HEK293 (cell line): ENCODE data around the gene SMIM36.

Experiments used
- CTCF ChIA-PET: fragments of 350-600 bp; formaldehyde crosslinking; extraction: SDS; loops from one replicate; lab custom pipeline; 2021; ENCODE audit warnings: antibody characterized with exemption; lab: Yijun Ruan, JAX
- POLR2A ChIA-PET: fragments of 300-600 bp; formaldehyde crosslinking; extraction: SDS; loops from one replicate; lab custom pipeline; 2020; ENCODE audit warnings: antibody characterized with exemption, inconsistent platforms; lab: Yijun Ruan, JAX
- H3K27ac ChIP-seq: fragments of 200-500 bp; sonication (Bioruptor generic); 2 replicates; pipeline ENCODE4 v1.5.1; 2014; ENCODE audit warnings: low read depth, low read length, control low read depth, inconsistent platforms; ENCODE audit errors: extremely low read depth
- H3K36me3 ChIP-seq, 2 experiments: fragments of 200-500 bp in 1 of 2; sonication (Bioruptor generic) in 1 of 2; 1 replicate in 1 of 2; 2 replicates in 1 of 2; pipeline ENCODE4 v1.5.1; 2014 to 2017; ENCODE audit warnings: inconsistent platforms in 2 of 2, low read length in 2 of 2; ENCODE audit not compliant: control insufficient read depth in 2 of 2, insufficient read depth in 1 of 2
- H3K4me1 ChIP-seq: fragments of 200-500 bp; sonication (Bioruptor generic); 2 replicates; pipeline ENCODE4 v1.5.1; 2014; ENCODE audit warnings: mild to moderate bottlenecking, low read length, inconsistent platforms; ENCODE audit not compliant: control insufficient read depth, insufficient read depth
- H3K4me3 ChIP-seq: 2 replicates; pipeline ENCODE4 v1.5.1; 2011; ENCODE audit warnings: low read depth, mild to moderate bottlenecking, control low read depth, low read length, moderate library complexity
- H3K9me3 ChIP-seq: fragments of 200-500 bp; sonication (Bioruptor generic); 2 replicates; pipeline ENCODE4 v1.5.1; 2014; ENCODE audit warnings: low read depth, low read length, inconsistent platforms; ENCODE audit not compliant: control insufficient read depth, insufficient read depth
- GLIS1 ChIP-seq: fragments of 450-650 bp; formaldehyde crosslinking; IDR thresholded peaks from 2 replicates; pipeline ENCODE4 v1.5.1; 2016; ENCODE audit warnings: missing biosample characterization, missing genetic modification characterization
- HOXC10 ChIP-seq: sonication (generic); formaldehyde crosslinking; IDR thresholded peaks from 2 replicates; pipeline ENCODE4 v1.8.1; 2023; ENCODE audit warnings: mild to moderate bottlenecking, missing genetic modification reagents
- IKZF3 ChIP-seq: fragments of 450-650 bp; IDR thresholded peaks from 2 replicates; pipeline ENCODE4 v1.5.0; 2018; ENCODE audit warnings: missing biosample characterization, mild to moderate bottlenecking, missing genetic modification characterization, moderate library complexity
- KLF16 ChIP-seq: fragments of 450-650 bp; formaldehyde crosslinking; IDR thresholded peaks from 2 replicates; pipeline ENCODE4 v1.5.1; 2017; ENCODE audit warnings: missing biosample characterization, missing genetic modification characterization
- KLF9 ChIP-seq: fragments of 450-650 bp; formaldehyde crosslinking; IDR thresholded peaks from 2 replicates; pipeline ENCODE4 v1.5.1; 2016; ENCODE audit warnings: missing biosample characterization, missing genetic modification characterization, low read depth
- OSR2 ChIP-seq: fragments of 450-650 bp; formaldehyde crosslinking; IDR thresholded peaks from 2 replicates; pipeline ENCODE4 v1.5.1; 2016; ENCODE audit warnings: missing biosample characterization, missing genetic modification characterization
- TSHZ1 ChIP-seq: fragments of 450-650 bp; formaldehyde crosslinking; IDR thresholded peaks from 2 replicates; pipeline ENCODE4 v1.5.1; 2016; ENCODE audit warnings: missing biosample characterization, missing genetic modification characterization, borderline replicate concordance
- WT1 ChIP-seq: fragments of 450-650 bp; formaldehyde crosslinking; IDR thresholded peaks from 2 replicates; pipeline ENCODE4 v1.5.1; 2016; ENCODE audit warnings: missing biosample characterization, missing genetic modification characterization
- YY1 ChIP-seq: fragments of 450-650 bp; formaldehyde crosslinking; IDR thresholded peaks from 2 replicates; pipeline ENCODE4 v1.5.1; 2018; ENCODE audit warnings: missing biosample characterization, missing genetic modification characterization
- YY2 ChIP-seq: fragments of 450-650 bp; formaldehyde crosslinking; IDR thresholded peaks from 2 replicates; pipeline ENCODE4 v1.5.1; 2016; ENCODE audit warnings: missing biosample characterization, missing genetic modification characterization
- ZBTB8A ChIP-seq: fragments of 450-650 bp; formaldehyde crosslinking; IDR thresholded peaks from 2 replicates; pipeline ENCODE4 v1.5.1; 2016; ENCODE audit warnings: missing biosample characterization, missing genetic modification characterization
- ZFHX2 ChIP-seq: fragments of 450-650 bp; formaldehyde crosslinking; conservative IDR thresholded peaks from 2 replicates; pipeline ENCODE4 v1.5.1; 2016; ENCODE audit warnings: missing biosample characterization, missing genetic modification characterization
- ZNF146 ChIP-seq: fragments of 450-650 bp; formaldehyde crosslinking; IDR thresholded peaks from 2 replicates; pipeline ENCODE4 v1.5.1; 2016; ENCODE audit warnings: missing biosample characterization, missing genetic modification characterization
- ZNF19 ChIP-seq: fragments of 450-650 bp; formaldehyde crosslinking; IDR thresholded peaks from 2 replicates; pipeline ENCODE4; 2016; ENCODE audit warnings: missing biosample characterization, missing genetic modification characterization, low read depth
- ZNF394 ChIP-seq: fragments of 450-650 bp; formaldehyde crosslinking; IDR thresholded peaks from 2 replicates; pipeline ENCODE4 v1.5.1; 2016; ENCODE audit warnings: missing biosample characterization, missing genetic modification characterization, mild to moderate bottlenecking, moderate library complexity, borderline replicate concordance
- ZNF514 ChIP-seq: fragments of 450-650 bp; formaldehyde crosslinking; IDR thresholded peaks from 2 replicates; pipeline ENCODE4 v1.5.1; 2016; ENCODE audit warnings: missing biosample characterization, missing genetic modification characterization
- ZNF529 ChIP-seq: fragments of 450-650 bp; formaldehyde crosslinking; IDR thresholded peaks from 2 replicates; pipeline ENCODE4 v1.5.1; 2017; ENCODE audit warnings: missing genetic modification characterization, missing biosample characterization; ENCODE audit not compliant: insufficient replicate concordance
- ZNF558 ChIP-seq: fragments of 450-650 bp; formaldehyde crosslinking; IDR thresholded peaks from 2 replicates; pipeline ENCODE4 v1.5.1; 2016; ENCODE audit warnings: missing biosample characterization, missing genetic modification characterization
- ZNF654 ChIP-seq: fragments of 450-650 bp; formaldehyde crosslinking; IDR thresholded peaks from 2 replicates; pipeline ENCODE4 v1.5.1; 2016; ENCODE audit warnings: low read depth, missing biosample characterization, missing genetic modification characterization
- ZNF670 ChIP-seq: fragments of 450-650 bp; formaldehyde crosslinking; IDR thresholded peaks from 2 replicates; pipeline ENCODE4 v1.5.1; 2016; ENCODE audit warnings: missing biosample characterization, missing genetic modification characterization, low read depth
- ZNF792 ChIP-seq: fragments of 450-650 bp; formaldehyde crosslinking; IDR thresholded peaks from 2 replicates; pipeline ENCODE4 v1.5.1; 2016; ENCODE audit warnings: missing biosample characterization, missing genetic modification characterization
- ZNF837 ChIP-seq: fragments of 450-650 bp; formaldehyde crosslinking; IDR thresholded peaks from 2 replicates; pipeline ENCODE4 v1.5.1; 2016; ENCODE audit warnings: missing biosample characterization, missing genetic modification characterization
- ZNF843 ChIP-seq: fragments of 450-650 bp; formaldehyde crosslinking; IDR thresholded peaks from 2 replicates; pipeline ENCODE4 v1.5.1; 2016; ENCODE audit warnings: missing biosample characterization, missing genetic modification characterization
- ZSCAN30 ChIP-seq: fragments of 450-650 bp; IDR thresholded peaks from 2 replicates; pipeline ENCODE4 v1.5.1; 2018; ENCODE audit warnings: missing biosample characterization, mild to moderate bottlenecking, missing genetic modification characterization, moderate library complexity
- TF ChIP-seq, protein P1 (sequence below): fragments of 450-650 bp; IDR thresholded peaks from 2 replicates; pipeline ENCODE4 v1.5.1; 2018; ENCODE audit warnings: missing biosample characterization, mild to moderate bottlenecking, missing genetic modification characterization
- TF ChIP-seq, protein P2 (sequence below): fragments of 450-650 bp; formaldehyde crosslinking; IDR thresholded peaks from 2 replicates; pipeline ENCODE4 v1.5.1; 2016; ENCODE audit warnings: missing biosample characterization, missing genetic modification characterization

The SMIM36 gene

DNA sequence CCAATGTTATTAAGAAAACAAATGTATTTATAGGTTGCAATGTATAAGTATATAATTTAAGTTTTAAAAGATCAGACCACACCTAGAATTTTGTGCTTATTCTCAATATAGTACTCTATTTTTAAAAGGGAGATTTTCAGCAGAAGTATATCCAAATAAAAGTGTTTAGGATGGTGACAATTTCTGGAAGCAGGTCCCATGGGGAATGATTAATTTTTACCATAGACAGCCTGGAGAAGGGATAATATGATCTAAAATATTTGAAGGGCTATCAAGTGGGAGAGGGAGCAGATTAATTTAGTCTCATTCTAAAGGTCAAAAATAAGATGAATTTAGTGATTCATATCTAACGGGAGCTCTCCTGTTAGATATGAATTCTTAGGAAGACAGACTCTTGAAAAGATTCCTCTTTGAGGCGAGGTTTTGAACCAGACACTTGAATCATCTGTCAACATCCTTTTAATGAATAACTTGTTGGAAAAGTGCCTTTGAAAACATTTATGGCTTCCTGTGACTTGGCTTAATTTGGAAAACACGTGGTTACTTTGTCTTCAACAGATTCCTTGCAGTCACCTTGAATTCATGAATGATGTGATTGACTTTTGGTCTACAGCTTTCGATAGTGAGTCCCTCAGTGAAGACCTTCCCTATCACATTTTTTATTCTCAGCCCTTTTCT lies 29.3 kb upstream of the SMIM36 start:
- no peak overlapping the region for H3K27ac ChIP-seq
- no peak overlapping the region for H3K4me3 ChIP-seq
- no peaks in the 10 kb centered on the region for H3K9me3 ChIP-seq
- no peak for TF ChIP-seq KLF9 (tag by site-specific recombination)
- no peak for TF ChIP-seq ZNF654 (tag by site-specific recombination)
- no peak for TF ChIP-seq HOXC10 (CRISPR knock-in tag)
- TF ChIP-seq, all 188 proteins: peak for 0
- CTCF ChIA-PET, result interaction anchor here (0.6 to 1.8 kb wide), 4 partner anchors 12 to 230 kb away, joined by 3 to 8 read pairs (median 6); no protein-coding TSS in a partner anchor
- POLR2A ChIA-PET, result no interaction called here
- no peaks in the 10 kb centered on the region for H3K4me1 ChIP-seq
- H3K36me3 ChIP-seq, result no peaks in the 10 kb centered on the region

GRCh38 chr17:55536205-55536604 lies 25.0 kb upstream of the SMIM36 start:
- no peaks in the 10 kb centered on the region for H3K9me3 ChIP-seq
- no peaks in the 10 kb centered on the region for H3K36me3 ChIP-seq
- POLR2A ChIA-PET, result no interaction called here
- H3K4me1 ChIP-seq, result no peaks in the 10 kb centered on the region
- no peak overlapping the region for H3K27ac ChIP-seq
- TF ChIP-seq KLF16 (tag by site-specific recombination) (no peak), IKZF3 (tag by site-specific recombination) (no peak), ZSCAN30 (no peak), ZBTB8A (tag by site-specific recombination) (no peak), ZNF394 (no peak), YY1 (no peak)
- TF ChIP-seq, protein P1, sequence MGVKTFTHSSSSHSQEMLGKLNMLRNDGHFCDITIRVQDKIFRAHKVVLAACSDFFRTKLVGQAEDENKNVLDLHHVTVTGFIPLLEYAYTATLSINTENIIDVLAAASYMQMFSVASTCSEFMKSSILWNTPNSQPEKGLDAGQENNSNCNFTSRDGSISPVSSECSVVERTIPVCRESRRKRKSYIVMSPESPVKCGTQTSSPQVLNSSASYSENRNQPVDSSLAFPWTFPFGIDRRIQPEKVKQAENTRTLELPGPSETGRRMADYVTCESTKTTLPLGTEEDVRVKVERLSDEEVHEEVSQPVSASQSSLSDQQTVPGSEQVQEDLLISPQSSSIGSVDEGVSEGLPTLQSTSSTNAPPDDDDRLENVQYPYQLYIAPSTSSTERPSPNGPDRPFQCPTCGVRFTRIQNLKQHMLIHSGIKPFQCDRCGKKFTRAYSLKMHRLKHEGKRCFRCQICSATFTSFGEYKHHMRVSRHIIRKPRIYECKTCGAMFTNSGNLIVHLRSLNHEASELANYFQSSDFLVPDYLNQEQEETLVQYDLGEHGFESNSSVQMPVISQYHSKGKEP (tag by site-specific recombination), result no peak
- H3K4me3 ChIP-seq, result no peak overlapping the region
- CTCF ChIA-PET, result interaction anchor here (0.6 to 2.6 kb wide), 5 partner anchors 9 to 1983 kb away, joined by 3 to 11 read pairs (median 3); no protein-coding TSS in a partner anchor

DNA sequence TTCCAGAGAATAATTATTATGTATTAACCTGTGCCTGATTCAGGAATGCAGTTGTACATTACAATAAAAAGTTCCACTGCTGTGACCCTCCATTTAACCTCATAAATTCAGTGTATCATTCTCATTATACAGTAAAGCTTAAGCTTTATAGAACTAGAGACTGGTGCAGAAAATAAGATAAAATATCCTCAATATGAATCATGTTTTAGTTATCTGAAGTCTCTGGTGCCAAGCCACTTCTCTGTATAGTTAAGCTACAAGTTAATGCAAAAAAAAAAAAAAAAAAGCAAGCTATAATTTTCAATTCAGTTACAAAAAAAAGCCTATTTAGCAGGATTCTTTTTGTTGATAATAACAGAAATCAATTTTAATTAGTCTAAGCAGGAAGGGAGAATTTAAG lies 22.4 kb upstream of the SMIM36 start:
- POLR2A ChIA-PET, result interaction anchor here (0.6 kb wide), 2 partner anchors 9 to 187 kb away, joined by 3 read pairs; no protein-coding TSS in a partner anchor
- Histone ChIP-seq H3K4me3 (no peak overlapping the region), H3K36me3 (no peaks in the 10 kb centered on the region), H3K4me1 (no peaks in the 10 kb centered on the region), H3K27ac (no peak overlapping the region), H3K9me3 (no peaks in the 10 kb centered on the region)
- CTCF ChIA-PET, result interaction anchor here (0.6 to 3.0 kb wide), 15 partner anchors 9 to 966 kb away, joined by 3 to 24 read pairs (median 4); no protein-coding TSS in a partner anchor
- no peak for TF ChIP-seq ZNF843 (tag by site-specific recombination)
- TF ChIP-seq ZNF146, result no peak
- no peak for TF ChIP-seq ZNF558 (tag by site-specific recombination)
- no peak for TF ChIP-seq ZFHX2 (tag by site-specific recombination)
- no peak for TF ChIP-seq ZNF792
- TF ChIP-seq ZNF19 (tag by site-specific recombination), result no peak
- TF ChIP-seq ZNF529 (tag by site-specific recombination), result no peak
- TF ChIP-seq WT1 (tag by site-specific recombination), result no peak
- TF ChIP-seq ZNF670 (tag by site-specific recombination), result no peak
- no peak for TF ChIP-seq OSR2 (tag by site-specific recombination)
- TF ChIP-seq YY2 (tag by site-specific recombination), result no peak
- TF ChIP-seq GLIS1 (tag by site-specific recombination), result no peak
- no peak for TF ChIP-seq TSHZ1 (tag by site-specific recombination)
- no peak for TF ChIP-seq ZNF837 (tag by site-specific recombination)
- TF ChIP-seq, protein P2, sequence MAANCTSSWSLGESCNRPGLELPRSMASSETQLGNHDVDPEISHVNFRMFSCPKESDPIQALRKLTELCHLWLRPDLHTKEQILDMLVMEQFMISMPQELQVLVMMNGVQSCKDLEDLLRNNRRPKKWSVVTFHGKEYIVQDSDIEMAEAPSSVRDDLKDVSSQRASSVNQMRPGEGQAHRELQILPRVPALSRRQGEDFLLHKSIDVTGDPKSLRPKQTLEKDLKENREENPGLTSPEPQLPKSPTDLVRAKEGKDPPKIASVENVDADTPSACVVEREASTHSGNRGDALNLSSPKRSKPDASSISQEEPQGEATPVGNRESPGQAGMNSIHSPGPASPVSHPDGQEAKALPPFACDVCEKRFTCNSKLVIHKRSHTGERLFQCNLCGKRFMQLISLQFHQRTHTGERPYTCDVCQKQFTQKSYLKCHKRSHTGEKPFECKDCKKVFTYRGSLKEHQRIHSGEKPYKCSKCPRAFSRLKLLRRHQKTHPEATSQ (tag by site-specific recombination), result no peak
- no peak for TF ChIP-seq ZNF514
